ENCODE measurements around the gene ELL. TPM values are rescaled to one million over a fixed set of nuclear protein-coding genes. Genes with fewer than 3 reads are reported as not detected.
A peak's percentile ranks its signal among the peaks of the same experiment; 100 is the strongest.

Gene ELL
- total and polyA plus RNA-seq, 10 donors: 4.5 to 44.8 (median 29.2) TPM

DNA sequence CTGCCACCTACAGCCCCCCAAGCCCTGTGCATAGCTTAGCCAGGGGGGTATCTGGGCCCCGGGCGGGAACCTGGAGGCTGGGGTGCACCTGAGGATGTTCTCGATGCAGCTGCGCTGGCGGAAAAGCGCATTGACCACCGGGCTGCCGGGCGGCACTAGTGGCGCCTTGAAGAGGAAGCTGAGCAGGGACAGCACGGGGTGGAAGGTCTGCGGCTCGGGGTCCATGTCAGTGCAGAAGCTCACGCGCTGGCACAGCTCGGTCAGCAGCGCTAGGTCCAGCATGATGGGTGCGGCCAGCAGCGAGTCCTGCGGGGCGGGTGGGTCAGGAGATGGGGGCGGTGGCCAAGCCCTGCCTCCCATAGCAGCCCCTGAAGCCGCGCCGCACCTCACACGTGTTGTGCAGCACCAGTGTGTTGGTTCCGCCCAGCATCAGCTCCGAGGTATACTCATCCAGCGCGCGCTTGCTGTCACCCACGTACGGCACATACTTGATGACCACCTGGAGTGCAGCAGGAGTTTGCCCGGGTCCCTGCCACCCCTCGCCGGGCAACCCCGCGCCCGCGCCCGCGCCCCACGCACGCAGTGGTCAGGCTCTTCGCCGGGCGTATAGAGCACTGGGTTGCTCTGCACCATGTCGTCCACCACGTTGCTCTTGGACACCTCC is 86.6 kb downstream of the ELL start:
- H3K27me3 ChIP-seq (replicated peaks in 1 of 7): peaks cover 0 to 36% (median 0%) of the 10 kb centered on the region in 7 donors
- no peaks in the 10 kb centered on the region for H3K9me3 ChIP-seq
- WGBS, 5 donors: 91 to 95% (median 92%) methylated on average over 29 to 49 of the region's 49 CpGs
- no peak overlapping the region for H3K4me3 ChIP-seq
- peak; percentile 79 for DNase-seq
- peaks cover 22 to 99% (median 64%) of the 10 kb centered on the region in 6 donors for H3K4me1 ChIP-seq
- intact Hi-C loops (cut with DNase I; ENCODE audit: low total_unique reads): no loop called here
- H3K27ac ChIP-seq: no peak overlapping the region
- TF ChIP-seq, protein P1, sequence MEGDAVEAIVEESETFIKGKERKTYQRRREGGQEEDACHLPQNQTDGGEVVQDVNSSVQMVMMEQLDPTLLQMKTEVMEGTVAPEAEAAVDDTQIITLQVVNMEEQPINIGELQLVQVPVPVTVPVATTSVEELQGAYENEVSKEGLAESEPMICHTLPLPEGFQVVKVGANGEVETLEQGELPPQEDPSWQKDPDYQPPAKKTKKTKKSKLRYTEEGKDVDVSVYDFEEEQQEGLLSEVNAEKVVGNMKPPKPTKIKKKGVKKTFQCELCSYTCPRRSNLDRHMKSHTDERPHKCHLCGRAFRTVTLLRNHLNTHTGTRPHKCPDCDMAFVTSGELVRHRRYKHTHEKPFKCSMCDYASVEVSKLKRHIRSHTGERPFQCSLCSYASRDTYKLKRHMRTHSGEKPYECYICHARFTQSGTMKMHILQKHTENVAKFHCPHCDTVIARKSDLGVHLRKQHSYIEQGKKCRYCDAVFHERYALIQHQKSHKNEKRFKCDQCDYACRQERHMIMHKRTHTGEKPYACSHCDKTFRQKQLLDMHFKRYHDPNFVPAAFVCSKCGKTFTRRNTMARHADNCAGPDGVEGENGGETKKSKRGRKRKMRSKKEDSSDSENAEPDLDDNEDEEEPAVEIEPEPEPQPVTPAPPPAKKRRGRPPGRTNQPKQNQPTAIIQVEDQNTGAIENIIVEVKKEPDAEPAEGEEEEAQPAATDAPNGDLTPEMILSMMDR (IDR thresholded peaks at IDR 0.05 in 8 of 11, conservative IDR thresholded peaks at IDR 0.05 in 3 of 11): no peak
- peak in 2 of 3 donors; percentile 34 to 70 for TF ChIP-seq POLR2AphosphoS5 (IDR thresholded peaks at IDR 0.05)
- peaks cover 0 to 30% (median 2%) of the 10 kb centered on the region in 6 donors for H3K36me3 ChIP-seq

DNA sequence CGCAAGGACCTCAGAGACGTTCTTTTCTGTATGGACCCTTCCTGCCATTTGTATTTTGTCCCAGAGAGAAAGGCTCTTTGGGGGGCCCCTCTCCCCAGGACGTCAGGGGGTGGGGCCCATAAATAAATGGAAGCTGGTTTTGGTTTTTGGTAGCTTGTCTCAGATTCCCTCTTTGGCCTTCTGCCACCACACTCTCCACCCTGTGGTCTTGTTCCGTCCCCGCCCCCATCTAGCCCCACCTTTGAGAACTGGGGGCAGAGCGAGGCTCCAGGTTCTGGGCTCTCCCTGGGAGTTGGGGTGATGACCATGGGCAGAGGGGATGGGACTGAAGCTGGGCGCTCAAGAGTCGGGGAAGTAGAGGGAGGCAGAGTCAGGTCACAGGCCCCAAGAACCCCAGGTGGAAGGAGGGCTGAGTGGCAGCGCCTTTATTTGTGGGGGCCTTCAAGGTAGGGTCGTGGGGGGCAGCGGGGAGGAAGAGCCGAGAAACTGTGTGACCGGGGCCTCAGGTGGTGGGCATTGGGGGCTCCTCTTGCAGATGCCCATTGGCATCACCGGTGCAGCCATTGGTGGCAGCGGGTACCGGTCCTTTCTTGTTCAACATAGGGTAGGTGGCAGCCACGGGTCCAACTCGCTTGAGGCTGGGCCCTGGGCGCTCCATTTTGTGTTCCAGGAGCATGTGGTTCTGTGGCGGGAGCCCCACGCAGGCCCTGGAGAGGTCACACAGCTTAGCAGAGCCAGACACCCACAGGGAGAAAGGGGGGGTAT is 87.3 kb downstream of the ELL start:
- intact Hi-C loops (cut with DNase I; ENCODE audit: low total_unique reads): no loop called here
- Histone ChIP-seq H3K4me3 (peak overlapping the region in 4 of 8 donors; percentile 53 to 73 (median 60)), H3K9me3 (no peaks in the 10 kb centered on the region), H3K4me1 (peaks cover 29 to 99% (median 71%) of the 10 kb centered on the region in 6 donors), H3K36me3 (peaks cover 0 to 30% (median 2%) of the 10 kb centered on the region in 6 donors), H3K27ac (peak overlapping the region in 4 of 8 donors; percentile 69 to 84 (median 82)), H3K27me3 (replicated peaks in 1 of 7) (peaks cover 0 to 37% (median 0%) of the 10 kb centered on the region in 7 donors)
- peak in 1 of 3 donors; percentile 3 for TF ChIP-seq POLR2AphosphoS5 (IDR thresholded peaks at IDR 0.05)
- TF ChIP-seq, protein P1 (IDR thresholded peaks at IDR 0.05 in 8 of 11, conservative IDR thresholded peaks at IDR 0.05 in 3 of 11): no peak
- no peak for DNase-seq
- 79 to 89% (median 84%) methylated on average over 15 to 21 of the region's 21 CpGs for WGBS, 5 donors

DNA sequence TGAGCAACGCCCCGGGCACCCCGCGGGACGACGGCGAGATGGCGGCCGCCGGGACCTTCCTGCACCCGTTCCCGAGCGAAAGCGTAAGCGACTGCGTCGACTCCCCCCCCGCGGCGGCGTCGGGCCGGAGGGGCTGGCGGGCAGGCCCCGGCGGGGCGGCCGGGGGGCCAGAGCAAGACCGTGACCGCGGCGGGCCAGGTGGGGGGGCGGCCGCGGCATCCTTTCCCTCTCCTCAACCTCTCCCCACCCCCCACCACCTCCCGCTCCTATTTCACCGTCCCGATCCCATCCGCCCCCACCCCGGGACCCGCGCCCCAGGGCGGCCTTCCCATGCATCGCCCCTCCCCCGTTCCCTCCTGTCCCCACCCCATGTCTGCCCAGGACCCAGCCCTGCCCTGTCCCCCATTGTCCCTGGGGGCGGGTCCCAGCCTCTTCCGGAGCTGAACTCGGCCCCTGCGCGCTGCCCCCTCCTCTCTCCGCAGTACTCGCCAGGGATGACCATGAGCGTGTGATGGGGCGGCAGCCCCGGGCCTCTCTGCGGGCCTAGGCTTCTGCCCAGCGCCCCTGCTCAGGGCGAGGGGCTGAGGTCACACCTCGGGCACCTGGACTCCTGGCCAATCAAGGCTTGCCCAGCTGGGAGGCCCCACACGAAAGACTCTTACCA is 88.0 kb downstream of the ELL start:
- peak overlapping the region; percentile 45 to 73 (median 56) for H3K4me3 ChIP-seq
- 16 to 50% (median 23%) methylated on average over 25 to 60 of the region's 60 CpGs for WGBS, 5 donors
- no peaks in the 10 kb centered on the region for H3K9me3 ChIP-seq
- peak overlapping the region in 7 of 8 donors; percentile 69 to 84 (median 80) for H3K27ac ChIP-seq
- peak; percentile 85 for DNase-seq
- H3K4me1 ChIP-seq: peaks cover 35 to 99% (median 78%) of the 10 kb centered on the region in 6 donors
- intact Hi-C loops (cut with DNase I; ENCODE audit: low total_unique reads): no loop called here
- H3K27me3 ChIP-seq (replicated peaks in 1 of 7): peaks cover 0 to 44% (median 0%) of the 10 kb centered on the region in 7 donors
- peak in 1 of 3 donors; percentile 61 for TF ChIP-seq POLR2AphosphoS5 (IDR thresholded peaks at IDR 0.05)
- TF ChIP-seq, protein P1 (IDR thresholded peaks at IDR 0.05 in 8 of 11, conservative IDR thresholded peaks at IDR 0.05 in 3 of 11): no peak
- peaks cover 0 to 30% (median 2%) of the 10 kb centered on the region in 6 donors for H3K36me3 ChIP-seq

All from spleen (tissue), 11 donors.